Gastroesophageal sphincter (tissue), 3 donors: Measurements from ENCODE around the gene ABHD16A.

Experiments used
- CTCF ChIP-seq, 4 experiments: fragments of 200-600 bp in 2 of 4; fragments of 450-650 bp in 2 of 4; sonication (generic) in 1 of 4; IDR thresholded peaks; one replicate each; pipeline ENCODE4 v1.5.1; 2017 to 2019; ENCODE audit warnings: antibody characterized with exemption in 4 of 4, mild to moderate bottlenecking in 2 of 4, moderate library complexity in 2 of 4
- POLR2A ChIP-seq, 2 donors: fragments of 450-650 bp; IDR thresholded peaks; one replicate each; pipeline ENCODE4 v1.6.1; 2017; ENCODE audit warnings: antibody characterized with exemption in 2 of 2, mild to moderate bottlenecking in 2 of 2, moderate library complexity in 1 of 2

DNA sequence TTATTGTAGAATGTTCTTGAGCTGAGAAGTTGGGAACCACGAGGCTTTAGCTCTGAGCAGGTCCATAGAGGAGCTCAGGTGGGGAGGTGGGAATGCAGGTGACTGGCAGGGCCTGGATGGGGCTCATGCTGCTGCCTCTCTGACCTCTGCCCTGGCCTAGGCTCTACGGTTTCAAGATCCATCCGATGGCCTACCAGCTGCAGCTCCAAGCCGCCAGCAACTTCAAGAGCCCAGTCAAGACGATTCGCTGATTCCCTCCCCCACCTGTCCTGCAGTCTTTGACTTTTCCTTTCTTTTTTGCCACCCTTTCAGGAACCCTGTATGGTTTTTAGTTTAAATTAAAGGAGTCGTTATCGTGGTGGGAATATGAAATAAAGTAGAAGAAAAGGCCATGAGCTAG is 33.4 kb downstream of the ABHD16A start, which contains the start of gene LY6G5B:
- TF ChIP-seq POLR2A (IDR thresholded peaks at IDR 0.05), result no peak
- no peak for TF ChIP-seq CTCF (IDR thresholded peaks at IDR 0.05)
